Bronchial epithelial cell (primary cell): ENCODE data around the gene DEPDC1B. TPM values are rescaled to one million over a fixed set of nuclear protein-coding genes. Genes with fewer than 3 reads are reported as not detected.
"Not testable (repeated sequence)": the region's sequence is repeated elsewhere in the genome, so short reads cannot be mapped to it uniquely, and the experiment has no call there.

Experiments used
- DNase-seq: peaks from one replicate; pipeline ENCODE4 v3.0.0-alpha.2; 2010; ENCODE audit warnings: low read depth
- FAIRE-seq: peaks from 2 replicates; lab custom pipeline; 2011; peaks lifted over from hg19 to GRCh38; lab: Jason Lieb, UNC
- H3K27me3 ChIP-seq: 2 replicates; pipeline ENCODE4 v1.5.1; 2011; ENCODE audit warnings: low read length; ENCODE audit not compliant: control insufficient read depth, insufficient read depth
- H3K36me3 ChIP-seq: 2 replicates; pipeline ENCODE4 v1.5.1; 2011; ENCODE audit warnings: low read length; ENCODE audit not compliant: control insufficient read depth, insufficient read depth
- H3K4me3 ChIP-seq: 2 replicates; pipeline ENCODE4 v1.5.1; 2011; ENCODE audit warnings: mild to moderate bottlenecking, low read depth, low read length, control low read depth
- total RNA-seq: library from RNA; depleted of rRNA; stranded (reverse); fragments of >200 nt; gene quantifications from 2 replicates; pipeline ENCODE4 v1.2.1, GENCODE V29; 2014
- TF ChIP-seq, protein P1 (sequence below): IDR thresholded peaks from 2 replicates; pipeline ENCODE4 v1.5.1; 2011; ENCODE audit warnings: mild to moderate bottlenecking, moderate library complexity, low read length, control low read depth, inconsistent platforms; ENCODE audit not compliant: insufficient read depth, severe bottlenecking

Gene DEPDC1B
- total RNA-seq, 1 donor from 2014 or later: 2.1 TPM

GRCh38 chr5:60738461-60738860 is 38.5 kb upstream of the DEPDC1B start:
- DNase-seq (no peak), FAIRE-seq (peak; percentile 23)
- H3K27me3 ChIP-seq: no peaks in the 10 kb centered on the region
- no peak overlapping the region for H3K4me3 ChIP-seq
- TF ChIP-seq, protein P1, sequence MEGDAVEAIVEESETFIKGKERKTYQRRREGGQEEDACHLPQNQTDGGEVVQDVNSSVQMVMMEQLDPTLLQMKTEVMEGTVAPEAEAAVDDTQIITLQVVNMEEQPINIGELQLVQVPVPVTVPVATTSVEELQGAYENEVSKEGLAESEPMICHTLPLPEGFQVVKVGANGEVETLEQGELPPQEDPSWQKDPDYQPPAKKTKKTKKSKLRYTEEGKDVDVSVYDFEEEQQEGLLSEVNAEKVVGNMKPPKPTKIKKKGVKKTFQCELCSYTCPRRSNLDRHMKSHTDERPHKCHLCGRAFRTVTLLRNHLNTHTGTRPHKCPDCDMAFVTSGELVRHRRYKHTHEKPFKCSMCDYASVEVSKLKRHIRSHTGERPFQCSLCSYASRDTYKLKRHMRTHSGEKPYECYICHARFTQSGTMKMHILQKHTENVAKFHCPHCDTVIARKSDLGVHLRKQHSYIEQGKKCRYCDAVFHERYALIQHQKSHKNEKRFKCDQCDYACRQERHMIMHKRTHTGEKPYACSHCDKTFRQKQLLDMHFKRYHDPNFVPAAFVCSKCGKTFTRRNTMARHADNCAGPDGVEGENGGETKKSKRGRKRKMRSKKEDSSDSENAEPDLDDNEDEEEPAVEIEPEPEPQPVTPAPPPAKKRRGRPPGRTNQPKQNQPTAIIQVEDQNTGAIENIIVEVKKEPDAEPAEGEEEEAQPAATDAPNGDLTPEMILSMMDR: no peak
- no peaks in the 10 kb centered on the region for H3K36me3 ChIP-seq

GRCh38 chr5:60730858-60731257 is 30.9 kb upstream of the DEPDC1B start:
- not testable (repeated sequence) for DNase-seq, H3K36me3 ChIP-seq, H3K27me3 ChIP-seq, H3K4me3 ChIP-seq, FAIRE-seq

DNA sequence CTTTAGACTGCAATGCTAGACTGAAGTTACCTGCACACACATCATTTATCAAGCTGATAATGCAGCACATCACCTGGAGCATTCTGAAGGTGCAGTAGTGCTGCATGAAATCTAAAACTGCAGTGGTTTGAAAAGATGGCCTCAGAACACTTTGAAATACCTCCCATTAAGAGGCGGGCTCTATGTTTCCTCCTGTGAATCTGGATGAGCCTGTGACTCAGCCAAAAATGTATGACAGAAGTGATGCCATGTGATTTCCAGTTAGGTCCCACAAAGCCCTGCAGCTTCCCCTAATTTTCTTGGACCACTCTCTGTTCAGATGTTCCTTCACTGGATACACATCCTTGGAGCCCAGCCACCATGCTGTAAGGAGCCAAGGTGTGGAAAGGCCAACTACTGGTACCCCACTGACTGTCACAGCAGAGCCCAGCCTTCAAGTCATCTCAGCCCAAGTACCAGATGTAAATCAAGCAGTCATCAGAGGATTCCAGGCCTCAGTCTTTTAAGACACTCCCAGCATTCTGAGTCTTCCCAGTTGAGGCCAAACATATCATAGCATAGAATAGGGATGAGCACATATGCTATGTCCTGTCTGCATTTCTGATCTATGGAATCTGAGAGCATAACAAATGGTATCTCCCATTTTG is 27.2 kb upstream of the DEPDC1B start:
- no peaks in the 10 kb centered on the region for H3K27me3 ChIP-seq
- no peaks in the 10 kb centered on the region for H3K36me3 ChIP-seq
- DNase-seq (no peak), FAIRE-seq (peak; percentile 92)
- TF ChIP-seq, protein P1: no peak
- H3K4me3 ChIP-seq: no peak overlapping the region

DNA sequence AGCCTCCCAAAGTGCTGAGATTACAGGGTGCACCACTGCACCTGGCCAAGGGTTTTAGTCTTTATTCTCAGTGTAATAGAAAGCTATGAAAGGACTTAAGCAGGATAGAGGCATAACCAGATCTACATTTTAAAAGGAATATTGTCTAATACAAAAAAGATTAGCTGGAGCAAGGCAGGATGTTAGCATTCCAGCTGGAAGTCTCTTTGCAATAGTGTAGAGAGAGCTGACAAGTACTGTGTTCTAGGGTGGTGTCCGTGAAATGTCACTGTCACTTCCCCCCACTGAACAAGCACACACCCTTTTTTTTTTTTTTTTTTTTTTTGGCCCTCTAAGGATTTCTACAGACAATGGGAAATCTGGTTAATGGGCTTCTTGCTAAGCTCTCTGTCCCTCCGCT is 24.2 kb upstream of the DEPDC1B start:
- DNase-seq: no peak
- TF ChIP-seq, protein P1: no peak
- H3K4me3 ChIP-seq: no peak overlapping the region
- FAIRE-seq: no peak
- H3K36me3 ChIP-seq: no peaks in the 10 kb centered on the region
- H3K27me3 ChIP-seq: no peaks in the 10 kb centered on the region

DNA sequence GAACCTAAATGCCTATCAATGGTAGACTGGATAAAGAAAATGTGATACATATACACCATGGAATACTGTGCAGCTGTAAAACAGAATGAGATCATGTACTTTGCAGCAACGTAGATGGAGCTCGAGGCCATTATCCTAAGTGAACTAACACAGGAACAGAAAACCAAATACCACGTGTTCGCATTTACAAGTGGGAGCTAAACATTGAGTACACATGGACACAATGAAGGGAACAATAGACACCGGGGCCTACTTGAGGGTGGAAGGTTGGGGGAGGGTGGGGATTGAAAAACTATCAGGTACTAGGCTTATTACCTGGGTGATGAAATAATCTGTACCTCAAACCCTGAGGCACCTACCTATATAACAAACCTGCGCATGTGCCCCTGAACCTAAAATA is 22.4 kb upstream of the DEPDC1B start:
- Histone ChIP-seq H3K27me3 (no peaks in the 10 kb centered on the region), H3K4me3 (no peak overlapping the region), H3K36me3 (no peaks in the 10 kb centered on the region)
- FAIRE-seq (no peak), DNase-seq (no peak)
- TF ChIP-seq, protein P1: no peak

- TF ChIP-seq, protein P1: no peak
- H3K27me3 ChIP-seq: no peaks in the 10 kb centered on the region
- no peaks in the 10 kb centered on the region for H3K36me3 ChIP-seq
- DNase-seq (no peak), FAIRE-seq (no peak)
- H3K4me3 ChIP-seq: no peak overlapping the region
Measured at GRCh38 chr5:60719329-60719728, 19.4 kb upstream of the DEPDC1B start.
